Nephron (organoid): ENCODE measurements around the gene FBXO31.

Experiments used
- H3K27ac Mint-ChIP-seq, 3 experiments: 2 replicates each; pipeline ENCODE4 v1.8.0; 2020; ENCODE audit warnings: mixed read lengths in 3 of 3, mild to moderate bottlenecking in 2 of 3, moderate library complexity in 1 of 3
- H3K27me3 Mint-ChIP-seq: 2 replicates; pipeline ENCODE4 v1.8.0; 2021; ENCODE audit warnings: low read depth, mild to moderate bottlenecking, moderate library complexity, mixed read lengths
- H3K36me3 Mint-ChIP-seq: 2 replicates; pipeline ENCODE4 v1.8.0; 2020; ENCODE audit warnings: low read depth, mixed read lengths
- H3K4me1 Mint-ChIP-seq: 2 replicates; pipeline ENCODE4 v1.8.0; 2020; ENCODE audit warnings: mixed read lengths
- H3K4me3 Mint-ChIP-seq, 3 experiments: 2 replicates each; pipeline ENCODE4 v1.8.0; 2020; ENCODE audit warnings: mild to moderate bottlenecking in 3 of 3, mixed read lengths in 3 of 3, moderate library complexity in 2 of 3
- H3K9me3 Mint-ChIP-seq: 2 replicates; pipeline ENCODE4 v1.8.0; 2020; ENCODE audit warnings: mixed read lengths
- TF ChIP-seq, protein P1 (sequence below), 3 experiments: fragments of 200-600 bp; sonication (generic); IDR thresholded peaks; one replicate each; pipeline ENCODE4 v1.5.0; 2021; ENCODE audit warnings: antibody characterized with exemption in 3 of 3; ENCODE audit not compliant: unreplicated experiment in 3 of 3

The FBXO31 gene

DNA sequence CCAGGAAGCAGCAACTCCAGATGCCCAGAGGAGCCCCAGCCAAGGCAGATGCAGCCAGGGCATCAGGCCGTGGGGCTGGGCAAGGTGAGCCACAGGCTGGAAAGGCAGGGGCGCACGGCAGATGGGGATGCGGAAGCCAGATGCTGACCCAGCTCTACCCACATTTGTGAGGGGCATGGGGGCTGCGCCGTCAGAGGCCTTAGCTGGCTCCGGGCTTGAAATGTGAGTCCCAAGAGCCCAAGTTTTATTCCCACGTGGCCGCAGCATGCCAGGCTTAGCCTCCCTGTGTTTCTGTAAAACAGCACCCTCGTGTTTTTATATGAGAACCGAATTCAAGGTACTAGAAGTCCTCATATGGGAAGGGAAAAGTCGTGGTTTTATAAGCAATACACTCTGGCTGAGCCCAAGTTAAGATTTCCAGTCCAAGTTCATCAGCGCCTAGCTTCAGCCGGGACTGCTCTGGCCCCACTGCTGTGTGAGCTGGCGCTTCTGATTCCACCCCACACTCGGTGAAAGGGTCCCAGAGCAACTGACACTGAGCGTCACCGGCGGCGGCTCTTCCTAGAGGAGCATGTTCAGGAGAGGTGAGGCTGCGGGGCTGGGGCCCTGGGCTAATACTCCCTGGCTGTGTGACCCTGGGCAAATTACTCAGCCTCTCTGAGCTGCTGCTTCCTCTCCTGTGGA is 59.7 kb downstream of the FBXO31 start:
- Mint-ChIP-seq H3K4me3 (no peak overlapping the region), H3K27me3 (no peaks in the 10 kb centered on the region), H3K9me3 (no peaks in the 10 kb centered on the region), H3K36me3 (no peaks in the 10 kb centered on the region), H3K27ac (no peak overlapping the region), H3K4me1 (no peaks in the 10 kb centered on the region)
- TF ChIP-seq, protein P1, sequence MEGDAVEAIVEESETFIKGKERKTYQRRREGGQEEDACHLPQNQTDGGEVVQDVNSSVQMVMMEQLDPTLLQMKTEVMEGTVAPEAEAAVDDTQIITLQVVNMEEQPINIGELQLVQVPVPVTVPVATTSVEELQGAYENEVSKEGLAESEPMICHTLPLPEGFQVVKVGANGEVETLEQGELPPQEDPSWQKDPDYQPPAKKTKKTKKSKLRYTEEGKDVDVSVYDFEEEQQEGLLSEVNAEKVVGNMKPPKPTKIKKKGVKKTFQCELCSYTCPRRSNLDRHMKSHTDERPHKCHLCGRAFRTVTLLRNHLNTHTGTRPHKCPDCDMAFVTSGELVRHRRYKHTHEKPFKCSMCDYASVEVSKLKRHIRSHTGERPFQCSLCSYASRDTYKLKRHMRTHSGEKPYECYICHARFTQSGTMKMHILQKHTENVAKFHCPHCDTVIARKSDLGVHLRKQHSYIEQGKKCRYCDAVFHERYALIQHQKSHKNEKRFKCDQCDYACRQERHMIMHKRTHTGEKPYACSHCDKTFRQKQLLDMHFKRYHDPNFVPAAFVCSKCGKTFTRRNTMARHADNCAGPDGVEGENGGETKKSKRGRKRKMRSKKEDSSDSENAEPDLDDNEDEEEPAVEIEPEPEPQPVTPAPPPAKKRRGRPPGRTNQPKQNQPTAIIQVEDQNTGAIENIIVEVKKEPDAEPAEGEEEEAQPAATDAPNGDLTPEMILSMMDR (IDR thresholded peaks at IDR 0.05; ENCODE audit: unreplicated experiment in 3 of 3), result no peak

DNA sequence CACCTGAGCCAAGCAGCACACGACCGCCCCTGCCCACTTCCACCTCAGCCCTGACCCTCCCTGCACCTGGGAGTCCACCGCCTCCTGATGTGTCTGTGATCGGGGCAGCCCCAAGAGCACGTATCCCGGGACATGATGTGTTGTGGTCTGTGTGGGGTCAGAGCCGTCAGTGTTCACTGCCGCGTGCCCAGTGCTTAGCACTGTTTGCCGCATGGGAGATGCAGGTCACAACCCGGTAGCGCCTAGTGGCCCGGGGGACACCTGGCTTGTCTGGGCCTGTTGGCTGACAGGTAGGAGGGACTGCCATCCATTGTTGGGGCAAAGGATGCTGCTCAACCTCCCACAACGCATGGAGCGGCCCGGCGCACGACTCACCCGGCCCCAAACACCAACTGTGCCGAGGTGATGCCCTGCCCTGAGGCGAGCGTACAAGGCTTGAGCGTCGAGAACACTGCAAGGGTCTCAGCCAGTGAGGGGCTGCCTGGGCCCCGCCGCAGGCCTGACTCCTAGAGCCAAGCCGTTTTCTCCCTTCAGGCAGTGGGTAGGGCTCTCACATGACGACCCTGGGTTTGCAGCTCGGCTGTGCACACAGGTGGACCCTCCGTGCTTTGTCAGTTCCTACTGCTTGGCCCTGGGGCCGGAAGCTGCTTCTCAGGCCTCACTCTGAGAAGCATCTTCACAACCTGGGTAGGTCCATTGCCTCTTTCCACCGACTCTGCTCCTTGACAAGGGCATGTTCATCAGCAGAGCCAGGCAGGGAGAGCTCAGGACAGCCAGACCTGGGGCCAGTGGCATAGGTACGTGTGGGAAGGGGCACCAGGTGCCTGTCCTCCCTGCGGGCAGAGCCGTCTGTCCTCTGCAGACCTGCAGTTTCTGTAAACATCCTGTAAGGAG is 60.5 kb downstream of the FBXO31 start:
- Mint-ChIP-seq H3K4me3 (no peak overlapping the region), H3K36me3 (no peaks in the 10 kb centered on the region), H3K4me1 (peaks cover 7% of the 10 kb centered on the region), H3K27ac (no peak overlapping the region), H3K9me3 (no peaks in the 10 kb centered on the region), H3K27me3 (no peaks in the 10 kb centered on the region)
- TF ChIP-seq, protein P1 (IDR thresholded peaks at IDR 0.05; ENCODE audit: unreplicated experiment in 3 of 3), result no peak

DNA sequence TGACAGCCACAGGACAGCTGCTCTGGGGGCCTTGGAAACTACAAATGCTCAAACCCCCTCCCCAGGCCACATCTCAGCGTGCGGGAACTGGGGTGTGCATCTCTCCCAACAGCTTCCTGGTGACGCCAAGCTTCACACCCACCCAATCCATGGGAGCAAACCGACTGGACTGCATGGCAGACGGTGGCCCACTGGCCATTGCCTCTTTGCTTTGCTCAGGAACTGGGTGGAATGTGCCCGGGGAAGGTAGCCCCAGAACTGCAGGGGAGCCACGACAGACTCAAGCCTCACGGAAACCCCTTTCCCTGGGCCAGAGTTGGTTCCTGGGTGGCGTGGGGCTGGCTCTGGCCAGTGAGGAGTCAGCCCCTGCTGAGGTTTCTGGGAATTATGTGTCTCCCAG is 61.2 kb downstream of the FBXO31 start:
- no peaks in the 10 kb centered on the region for H3K36me3 Mint-ChIP-seq
- H3K27me3 Mint-ChIP-seq, result no peaks in the 10 kb centered on the region
- no peaks in the 10 kb centered on the region for H3K9me3 Mint-ChIP-seq
- no peak overlapping the region for H3K4me3 Mint-ChIP-seq
- H3K27ac Mint-ChIP-seq, result no peak overlapping the region
- peaks cover 7% of the 10 kb centered on the region for H3K4me1 Mint-ChIP-seq
- TF ChIP-seq, protein P1 (IDR thresholded peaks at IDR 0.05; ENCODE audit: unreplicated experiment in 3 of 3), result no peak

DNA sequence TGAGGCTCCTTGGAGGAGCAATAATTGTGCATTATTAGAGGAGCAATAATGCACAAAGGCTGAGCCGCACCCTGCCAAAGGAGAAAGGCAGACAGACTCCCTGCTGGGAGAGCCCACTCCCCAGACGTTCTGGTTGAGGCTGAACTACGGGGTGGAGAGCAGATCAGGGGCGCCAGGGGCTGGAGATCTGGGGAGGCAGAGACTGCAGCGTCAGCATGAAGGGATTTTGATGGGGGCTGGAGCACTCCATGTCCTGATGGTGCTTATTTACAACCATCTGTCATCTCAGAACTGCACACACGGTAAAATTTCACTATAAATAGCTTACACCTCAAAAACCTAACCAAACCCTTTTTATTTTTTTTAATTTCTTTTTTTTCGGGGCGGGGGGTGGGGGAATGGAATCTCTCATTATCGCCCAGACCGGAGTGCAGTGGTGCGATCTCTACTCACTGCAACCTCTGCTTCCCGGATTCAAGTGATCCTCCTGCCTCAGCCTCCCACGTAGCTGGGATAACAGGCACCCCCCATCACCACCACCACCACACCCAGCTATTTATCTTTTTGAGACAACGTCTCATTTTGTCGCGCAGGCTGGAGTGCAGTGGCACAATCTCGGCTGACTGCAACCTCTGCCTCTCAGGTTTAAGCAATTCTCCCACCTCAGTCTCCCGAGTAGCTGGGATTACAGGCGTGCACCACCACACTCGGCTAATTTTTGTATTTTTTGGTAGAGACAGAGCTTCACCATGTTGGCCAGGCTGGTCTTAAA is 62.1 kb downstream of the FBXO31 start:
- H3K27ac Mint-ChIP-seq, result no peak overlapping the region
- no peaks in the 10 kb centered on the region for H3K27me3 Mint-ChIP-seq
- TF ChIP-seq, protein P1 (IDR thresholded peaks at IDR 0.05; ENCODE audit: unreplicated experiment in 3 of 3), result no peak
- H3K9me3 Mint-ChIP-seq, result no peaks in the 10 kb centered on the region
- H3K36me3 Mint-ChIP-seq, result no peaks in the 10 kb centered on the region
- H3K4me1 Mint-ChIP-seq, result peaks cover 7% of the 10 kb centered on the region
- no peak overlapping the region for H3K4me3 Mint-ChIP-seq

DNA sequence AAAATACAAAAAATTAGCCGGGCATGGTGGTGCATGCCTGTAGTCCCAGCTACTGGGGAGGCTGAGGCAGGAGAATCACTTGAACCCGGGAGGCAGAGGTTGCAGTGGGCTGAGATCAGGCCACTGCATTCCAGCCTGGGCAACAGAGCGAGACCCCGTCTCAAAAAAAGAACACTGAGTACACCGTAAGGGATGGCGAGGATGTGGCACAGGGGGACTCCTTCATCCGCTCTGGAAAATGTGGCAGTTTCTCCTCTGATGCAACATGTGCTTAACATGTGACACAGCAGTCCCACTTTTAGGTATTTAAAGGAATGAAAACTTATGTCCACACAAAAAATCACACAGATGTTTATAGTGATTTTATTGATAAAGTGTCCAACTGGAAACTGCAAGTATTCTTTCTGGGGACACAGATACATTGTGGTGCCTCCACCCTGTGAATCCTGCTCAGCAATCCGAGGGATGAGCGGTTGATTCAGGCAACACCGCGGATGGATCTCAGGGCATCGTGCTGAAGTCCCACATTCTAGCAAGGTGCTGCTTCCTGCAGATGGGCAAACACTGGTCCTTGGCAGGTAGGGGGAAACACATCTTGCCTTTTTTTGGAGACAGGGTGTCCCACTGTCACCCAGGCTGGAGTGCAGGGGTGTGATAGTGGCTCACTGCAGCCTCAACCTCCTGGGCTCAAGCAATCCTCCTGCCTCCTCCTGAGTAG is 62.9 kb downstream of the FBXO31 start:
- H3K4me3 Mint-ChIP-seq, result peak overlapping the region in 2 of 3 experiments; percentile 12 to 17
- H3K9me3 Mint-ChIP-seq, result no peaks in the 10 kb centered on the region
- no peaks in the 10 kb centered on the region for H3K27me3 Mint-ChIP-seq
- TF ChIP-seq, protein P1 (IDR thresholded peaks at IDR 0.05; ENCODE audit: unreplicated experiment in 3 of 3), result no peak
- H3K36me3 Mint-ChIP-seq, result no peaks in the 10 kb centered on the region
- H3K27ac Mint-ChIP-seq, result no peak overlapping the region
- H3K4me1 Mint-ChIP-seq, result peaks cover 7% of the 10 kb centered on the region
